ENCODE results near the gene EXTL2.

DNA sequence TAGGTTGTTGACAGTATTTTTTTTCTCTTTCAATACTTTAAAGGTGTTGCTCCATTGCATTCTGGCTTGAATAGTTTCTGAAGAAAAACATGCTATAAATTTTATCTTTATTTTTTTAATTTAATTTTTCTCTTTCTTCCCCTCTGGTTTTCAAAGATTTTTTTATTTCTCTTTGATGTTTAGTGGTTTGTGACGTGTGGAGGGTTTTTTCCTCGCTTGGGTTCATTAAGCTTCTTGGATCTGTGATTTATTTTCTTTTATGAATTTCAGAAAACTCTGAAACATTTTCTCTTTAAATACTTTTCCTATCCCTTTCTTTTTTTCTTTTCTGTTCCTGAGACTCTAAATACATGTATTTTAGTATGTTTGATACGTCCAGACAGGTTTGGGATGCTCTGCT is 10.5 kb upstream of the EXTL2 start:
- TF ChIP-seq EP300 (IDR thresholded peaks at IDR 0.05): no peak
- TF ChIP-seq, protein P1, sequence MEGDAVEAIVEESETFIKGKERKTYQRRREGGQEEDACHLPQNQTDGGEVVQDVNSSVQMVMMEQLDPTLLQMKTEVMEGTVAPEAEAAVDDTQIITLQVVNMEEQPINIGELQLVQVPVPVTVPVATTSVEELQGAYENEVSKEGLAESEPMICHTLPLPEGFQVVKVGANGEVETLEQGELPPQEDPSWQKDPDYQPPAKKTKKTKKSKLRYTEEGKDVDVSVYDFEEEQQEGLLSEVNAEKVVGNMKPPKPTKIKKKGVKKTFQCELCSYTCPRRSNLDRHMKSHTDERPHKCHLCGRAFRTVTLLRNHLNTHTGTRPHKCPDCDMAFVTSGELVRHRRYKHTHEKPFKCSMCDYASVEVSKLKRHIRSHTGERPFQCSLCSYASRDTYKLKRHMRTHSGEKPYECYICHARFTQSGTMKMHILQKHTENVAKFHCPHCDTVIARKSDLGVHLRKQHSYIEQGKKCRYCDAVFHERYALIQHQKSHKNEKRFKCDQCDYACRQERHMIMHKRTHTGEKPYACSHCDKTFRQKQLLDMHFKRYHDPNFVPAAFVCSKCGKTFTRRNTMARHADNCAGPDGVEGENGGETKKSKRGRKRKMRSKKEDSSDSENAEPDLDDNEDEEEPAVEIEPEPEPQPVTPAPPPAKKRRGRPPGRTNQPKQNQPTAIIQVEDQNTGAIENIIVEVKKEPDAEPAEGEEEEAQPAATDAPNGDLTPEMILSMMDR (IDR thresholded peaks at IDR 0.05): no peak
